ENCODE data around the gene RPS24. TPM values are rescaled to one million over a fixed set of nuclear protein-coding genes. Genes with fewer than 3 reads are reported as not detected.
"Not testable (repeated sequence)": the region's sequence is repeated elsewhere in the genome, so short reads cannot be mapped to it uniquely, and the experiment has no call there.

The RPS24 gene
- 1,000 to 10,000 TPM; 1,808 to 1,994 TPM for total RNA-seq
- polyA plus RNA-seq, result 996 TPM

GRCh38 chr10:78033637-78034470 lies at the start of gene RPS24:
RPS24 (plus strand) TSS chr10:78033863; CDS start chr10:78033902, 39 bp downstream.
- Mint-ChIP-seq H3K4me1 (peaks cover 48 to 69% (median 66%) of the 10 kb centered on the region in 3 donors), H3K27me3 (peaks cover 0 to 5% of the 10 kb centered on the region in 2 donors), H3K4me3 (peak within 1 kb of the TSS; percentile 94 to 97 (median 95)), H3K36me3 (peaks cover 5 to 56% (median 12%) of the 10 kb centered on the region in 3 donors), H3K27ac (peak within 1 kb of the TSS; percentile 87 to 97 (median 94)), H3K9me3 (no peaks in the 10 kb centered on the region)
- Histone ChIP-seq H3K4me3 (ENCODE audit: low read length) (peak within 1 kb of the TSS; percentile 88), H3K4me1 (ENCODE audit: insufficient read depth, low read length) (peaks cover 49% of the 10 kb centered on the region), H3K36me3 (ENCODE audit: insufficient read depth, low read length) (peaks cover 34% of the 10 kb centered on the region), H3K27ac (ENCODE audit: low read depth, low read length) (peak within 1 kb of the TSS; percentile 58), H3K27me3 (ENCODE audit: insufficient read depth, low read length, poor library complexity, severe bottlenecking) (no peaks in the 10 kb centered on the region), H3K9me3 (ENCODE audit: low read length) (no peaks in the 10 kb centered on the region)
- DNase-seq, result peak; percentile 91 to 96 (median 95)
- POLR2A ChIA-PET, result no interaction called here
- CTCF ChIA-PET, result interaction anchor here (0.6 kb wide), 1 partner anchor 1364 kb away, joined by 3 read pairs; no protein-coding TSS in a partner anchor

GRCh38 chr10:77984986-77985385 lies 48.7 kb upstream of the RPS24 start:
- Mint-ChIP-seq H3K4me1 (no peaks in the 10 kb centered on the region), H3K9me3 (no peaks in the 10 kb centered on the region), H3K36me3 (peaks cover 5 to 97% (median 28%) of the 10 kb centered on the region in 3 donors), H3K27ac (peak overlapping the region in 1 of 8 donors; percentile 15), H3K4me3 (no peak overlapping the region), H3K27me3 (no peaks in the 10 kb centered on the region)
- no peaks in the 10 kb centered on the region for H3K27me3 ChIP-seq (ENCODE audit: insufficient read depth, low read length, poor library complexity, severe bottlenecking)
- ChIA-PET POLR2A (no interaction called here), CTCF (no interaction called here)
- H3K9me3 ChIP-seq (ENCODE audit: low read length), result no peaks in the 10 kb centered on the region
- H3K4me3 ChIP-seq (ENCODE audit: low read length), result no peak overlapping the region
- H3K36me3 ChIP-seq (ENCODE audit: insufficient read depth, low read length), result peaks cover 58% of the 10 kb centered on the region
- H3K4me1 ChIP-seq (ENCODE audit: insufficient read depth, low read length), result no peaks in the 10 kb centered on the region
- no peak overlapping the region for H3K27ac ChIP-seq (ENCODE audit: low read depth, low read length)
- DNase-seq, result no peak

GRCh38 chr10:77987671-77988255 lies 45.9 kb upstream of the RPS24 start:
- Mint-ChIP-seq H3K4me3 (no peak overlapping the region), H3K36me3 (peaks cover 4 to 94% (median 24%) of the 10 kb centered on the region in 3 donors), H3K27me3 (no peaks in the 10 kb centered on the region), H3K4me1 (no peaks in the 10 kb centered on the region), H3K27ac (peak overlapping the region in 2 of 8 donors; percentile 54 to 76), H3K9me3 (no peaks in the 10 kb centered on the region)
- CTCF ChIA-PET, result no interaction called here
- Histone ChIP-seq H3K4me1 (ENCODE audit: insufficient read depth, low read length) (no peaks in the 10 kb centered on the region), H3K4me3 (ENCODE audit: low read length) (no peak overlapping the region), H3K27ac (ENCODE audit: low read depth, low read length) (no peak overlapping the region), H3K27me3 (ENCODE audit: insufficient read depth, low read length, poor library complexity, severe bottlenecking) (no peaks in the 10 kb centered on the region), H3K9me3 (ENCODE audit: low read length) (no peaks in the 10 kb centered on the region), H3K36me3 (ENCODE audit: insufficient read depth, low read length) (peaks cover 46% of the 10 kb centered on the region)
- POLR2A ChIA-PET, result no interaction called here
- no peak for DNase-seq

- Mint-ChIP-seq H3K4me1 (peaks cover 0 to 4% (median 0%) of the 10 kb centered on the region in 3 donors), H3K9me3 (no peaks in the 10 kb centered on the region), H3K36me3 (peaks cover 4 to 94% (median 25%) of the 10 kb centered on the region in 3 donors), H3K4me3 (no peak overlapping the region), H3K27me3 (no peaks in the 10 kb centered on the region), H3K27ac (no peak overlapping the region)
- CTCF ChIA-PET, result no interaction called here
- no peaks in the 10 kb centered on the region for H3K9me3 ChIP-seq (ENCODE audit: low read length)
- POLR2A ChIA-PET, result no interaction called here
- H3K27me3 ChIP-seq (ENCODE audit: insufficient read depth, low read length, poor library complexity, severe bottlenecking), result no peaks in the 10 kb centered on the region
- H3K36me3 ChIP-seq (ENCODE audit: insufficient read depth, low read length), result peaks cover 48% of the 10 kb centered on the region
- H3K4me3 ChIP-seq (ENCODE audit: low read length), result no peak overlapping the region
- no peak for DNase-seq
- no peak overlapping the region for H3K27ac ChIP-seq (ENCODE audit: low read depth, low read length)
- no peaks in the 10 kb centered on the region for H3K4me1 ChIP-seq (ENCODE audit: insufficient read depth, low read length)
These were observed 44.5 kb upstream of the RPS24 start for GRCh38 chr10:77989081-77989724.

- ChIA-PET POLR2A (no interaction called here), CTCF (no interaction called here)
- Histone ChIP-seq H3K9me3 (ENCODE audit: low read length) (no peaks in the 10 kb centered on the region), H3K27me3 (ENCODE audit: insufficient read depth, low read length, poor library complexity, severe bottlenecking) (no peaks in the 10 kb centered on the region), H3K27ac (ENCODE audit: low read depth, low read length) (no peak overlapping the region), H3K4me1 (ENCODE audit: insufficient read depth, low read length) (no peaks in the 10 kb centered on the region), H3K36me3 (ENCODE audit: insufficient read depth, low read length) (peaks cover 25% of the 10 kb centered on the region), H3K4me3 (ENCODE audit: low read length) (no peak overlapping the region)
- Mint-ChIP-seq H3K27me3 (peaks cover 0 to 2% of the 10 kb centered on the region in 2 donors), H3K4me1 (peaks cover 5 to 10% (median 5%) of the 10 kb centered on the region in 3 donors), H3K27ac (peak overlapping the region in 1 of 8 donors; percentile 60), H3K4me3 (no peak overlapping the region), H3K36me3 (peaks cover 4 to 80% (median 19%) of the 10 kb centered on the region in 3 donors), H3K9me3 (no peaks in the 10 kb centered on the region)
- DNase-seq, result no peak
These were observed 40.0 kb upstream of the RPS24 start for GRCh38 chr10:77993620-77994019.

- Mint-ChIP-seq H3K4me1 (peaks cover 5 to 10% (median 5%) of the 10 kb centered on the region in 3 donors), H3K36me3 (peaks cover 15 to 84% (median 27%) of the 10 kb centered on the region in 3 donors)
- POLR2A ChIA-PET; H3K4me3 ChIP-seq (ENCODE audit: low read length); CTCF ChIA-PET; H3K9me3 Mint-ChIP-seq; H3K27ac ChIP-seq (ENCODE audit: low read depth, low read length); H3K27ac Mint-ChIP-seq; H3K27me3 ChIP-seq (ENCODE audit: insufficient read depth, low read length, poor library complexity, severe bottlenecking); H3K4me1 ChIP-seq (ENCODE audit: insufficient read depth, low read length); H3K4me3 Mint-ChIP-seq; H3K27me3 Mint-ChIP-seq; H3K9me3 ChIP-seq (ENCODE audit: low read length); DNase-seq: not testable (repeated sequence)
- peaks cover 43% of the 10 kb centered on the region for H3K36me3 ChIP-seq (ENCODE audit: insufficient read depth, low read length)
These were observed 34.9 kb upstream of the RPS24 start for GRCh38 chr10:77998780-77999179.

- peaks cover 0 to 2% of the 10 kb centered on the region in 2 donors for H3K27me3 Mint-ChIP-seq
- ChIA-PET CTCF (no interaction called here), POLR2A (interaction anchor here (0.5 kb wide), 1 partner anchor 9 kb away, joined by 4 read pairs; no protein-coding TSS in a partner anchor)
- H3K36me3 ChIP-seq (ENCODE audit: insufficient read depth, low read length), result peaks cover 39% of the 10 kb centered on the region
- H3K27ac ChIP-seq (ENCODE audit: low read depth, low read length), result no peak overlapping the region
- no peak overlapping the region for H3K27ac Mint-ChIP-seq
- H3K9me3 Mint-ChIP-seq, result no peaks in the 10 kb centered on the region
- no peak overlapping the region for H3K4me3 ChIP-seq (ENCODE audit: low read length)
- peaks cover 15 to 87% (median 28%) of the 10 kb centered on the region in 3 donors for H3K36me3 Mint-ChIP-seq
- no peak for DNase-seq
- H3K9me3 ChIP-seq (ENCODE audit: low read length), result no peaks in the 10 kb centered on the region
- peaks cover 4 to 5% (median 5%) of the 10 kb centered on the region in 3 donors for H3K4me1 Mint-ChIP-seq
- H3K4me1 ChIP-seq (ENCODE audit: insufficient read depth, low read length), result no peaks in the 10 kb centered on the region
- H3K4me3 Mint-ChIP-seq, result no peak overlapping the region
- H3K27me3 ChIP-seq (ENCODE audit: insufficient read depth, low read length, poor library complexity, severe bottlenecking), result no peaks in the 10 kb centered on the region
These were observed 33.5 kb upstream of the RPS24 start for GRCh38 chr10:78000206-78000605.
